ENCODE data around the gene ASB3.

Gene ASB3

DNA sequence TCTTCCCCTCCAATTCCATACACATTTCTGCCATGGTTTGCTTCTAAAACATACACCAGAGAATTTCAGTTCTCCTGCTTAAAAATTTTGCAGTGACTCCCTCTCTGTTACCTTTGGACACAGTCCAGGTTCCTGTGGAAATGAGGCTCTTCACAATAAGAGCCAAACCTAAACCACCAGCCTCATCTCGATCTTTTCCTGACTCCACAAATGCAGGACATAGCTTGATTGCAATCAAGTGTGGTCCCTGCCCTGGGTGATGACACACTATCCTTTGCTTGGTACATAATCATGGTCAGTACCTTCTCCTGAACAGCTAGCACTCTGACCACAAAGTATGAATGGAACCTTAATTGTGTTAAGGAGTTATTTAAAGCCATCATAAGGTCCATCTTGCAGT is 154.0 kb downstream of the ASB3 start:
- no peaks in the 10 kb centered on the region for H3K4me1 Mint-ChIP-seq
- H3K27me3 Mint-ChIP-seq = peaks cover 3% of the 10 kb centered on the region
- CTCF ChIA-PET = no interaction called here
- no peak overlapping the region for H3K4me3 Mint-ChIP-seq
- no peak for DNase-seq
- no peaks in the 10 kb centered on the region for H3K36me3 Mint-ChIP-seq
- no peaks in the 10 kb centered on the region for H3K9me3 Mint-ChIP-seq
- H3K27ac Mint-ChIP-seq = no peak overlapping the region

DNA sequence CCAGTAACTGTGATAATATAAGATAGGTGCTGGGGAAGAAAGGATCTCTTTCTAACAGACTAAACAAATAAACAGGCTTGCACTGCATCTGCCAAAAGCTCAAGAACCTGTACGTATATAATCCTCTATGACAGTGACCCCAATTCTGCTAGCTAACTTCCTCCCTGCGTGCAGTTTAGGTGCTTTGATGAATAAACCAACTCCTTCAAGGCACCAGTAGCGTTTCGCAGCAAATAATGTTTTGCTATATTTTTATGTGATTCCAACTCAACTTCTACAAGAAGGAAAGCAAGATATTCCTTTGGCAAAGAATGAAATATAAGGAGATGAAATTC is 154.7 kb downstream of the ASB3 start:
- no peaks in the 10 kb centered on the region for H3K4me1 Mint-ChIP-seq
- peaks cover 3% of the 10 kb centered on the region for H3K27me3 Mint-ChIP-seq
- no peak overlapping the region for H3K27ac Mint-ChIP-seq
- DNase-seq = no peak
- no peak overlapping the region for H3K4me3 Mint-ChIP-seq
- no peaks in the 10 kb centered on the region for H3K36me3 Mint-ChIP-seq
- CTCF ChIA-PET = no interaction called here
- H3K9me3 Mint-ChIP-seq = no peaks in the 10 kb centered on the region

DNA sequence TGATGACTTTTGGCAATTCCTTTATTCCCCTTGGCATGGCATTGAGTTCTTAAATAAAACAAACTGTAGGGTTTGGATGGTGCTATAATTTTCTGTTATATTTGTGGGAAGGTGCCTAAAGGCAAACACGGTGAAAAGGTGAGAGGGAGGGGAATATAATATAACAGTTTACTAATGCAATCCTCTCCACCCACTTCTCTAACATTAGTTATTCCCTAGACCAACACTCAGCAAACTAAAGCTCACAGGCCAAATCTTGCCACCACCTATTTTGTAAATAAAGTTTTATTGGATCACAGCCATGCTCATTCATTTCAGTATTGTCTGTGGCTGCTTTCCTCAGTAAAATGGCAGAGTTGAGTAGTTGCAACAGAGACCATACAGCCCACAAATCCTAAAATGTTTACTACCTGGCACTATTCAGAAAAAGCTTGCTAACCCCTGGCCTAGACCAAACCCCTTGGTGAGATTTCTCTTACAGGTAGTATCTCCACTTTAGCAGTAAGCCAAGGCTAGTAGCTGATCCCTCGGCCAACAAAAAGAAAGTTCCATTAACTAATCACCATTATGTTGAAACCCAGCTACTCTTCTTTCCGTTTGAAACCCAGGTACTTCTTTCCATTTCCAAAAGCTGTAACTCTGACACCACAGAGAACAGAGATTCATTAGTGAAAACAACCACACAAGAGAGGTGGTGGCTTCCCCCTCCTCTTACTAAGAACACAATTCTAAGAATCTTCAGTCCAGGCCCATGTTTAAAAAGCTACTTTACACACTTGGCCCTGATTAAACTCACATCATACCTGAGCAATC is 155.2 kb downstream of the ASB3 start:
- CTCF ChIA-PET = no interaction called here
- Mint-ChIP-seq H3K9me3 (no peaks in the 10 kb centered on the region), H3K36me3 (no peaks in the 10 kb centered on the region), H3K4me3 (no peak overlapping the region), H3K4me1 (no peaks in the 10 kb centered on the region), H3K27me3 (peaks cover 3% of the 10 kb centered on the region), H3K27ac (no peak overlapping the region)
- no peak for DNase-seq

DNA sequence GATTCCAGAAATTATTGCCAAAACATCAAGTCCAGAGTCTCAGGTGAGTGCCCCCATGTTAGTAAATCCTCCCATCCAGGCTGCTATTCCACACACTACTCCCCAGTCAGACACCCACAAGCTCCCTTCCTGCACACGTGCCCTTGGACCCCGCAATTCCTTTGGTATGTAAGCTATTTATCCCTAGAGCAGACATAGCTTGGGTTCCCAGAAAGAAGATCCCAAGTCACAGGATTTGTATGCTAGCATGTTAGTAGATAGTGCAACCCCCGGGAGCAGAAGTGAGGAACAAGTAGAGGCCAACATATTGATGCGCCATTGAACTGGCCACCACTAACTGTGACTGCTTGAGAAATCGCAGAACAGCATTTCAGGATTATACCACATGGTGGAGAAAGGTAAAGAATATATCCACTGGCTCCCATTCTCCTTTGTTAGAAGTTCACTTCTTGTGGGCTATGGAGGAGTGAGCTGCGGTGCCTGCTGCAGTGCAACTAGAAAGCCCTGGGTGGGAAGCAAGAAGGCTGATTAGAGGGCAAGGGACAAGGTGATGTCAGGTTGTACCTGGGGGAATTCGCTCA is 156.6 kb downstream of the ASB3 start:
- CTCF ChIA-PET = no interaction called here

DNA sequence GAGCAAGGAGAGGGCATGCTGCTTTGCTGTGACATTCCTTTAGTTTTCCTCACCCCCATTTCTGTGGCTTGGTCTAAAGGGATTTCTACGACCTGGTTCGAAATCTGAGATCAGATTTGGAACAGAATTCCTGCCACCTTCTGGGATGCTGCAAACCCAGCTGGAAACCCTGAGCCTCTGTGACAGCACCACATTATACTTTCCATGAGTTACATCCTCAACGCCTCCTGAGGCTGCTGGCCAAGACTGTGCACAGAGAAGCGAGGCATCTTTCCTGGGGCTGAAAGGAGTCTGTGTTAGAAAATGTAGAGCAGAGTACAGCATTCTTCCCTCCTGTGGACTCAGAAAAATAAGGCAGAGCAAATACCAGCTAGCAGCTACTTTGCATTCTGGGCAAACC is 157.3 kb downstream of the ASB3 start:
- peaks cover 3% of the 10 kb centered on the region for H3K27me3 Mint-ChIP-seq
- H3K4me1 Mint-ChIP-seq = no peaks in the 10 kb centered on the region
- H3K27ac Mint-ChIP-seq = no peak overlapping the region
- no peak overlapping the region for H3K4me3 Mint-ChIP-seq
- CTCF ChIA-PET = no interaction called here
- H3K9me3 Mint-ChIP-seq = no peaks in the 10 kb centered on the region
- no peak for DNase-seq
- H3K36me3 Mint-ChIP-seq = no peaks in the 10 kb centered on the region

More for the DNA sequence above, 156.6 kb downstream of the ASB3 start:
- H3K27me3 Mint-ChIP-seq = peaks cover 3% of the 10 kb centered on the region
- no peak overlapping the region for H3K4me3 Mint-ChIP-seq
- H3K4me1 Mint-ChIP-seq = no peaks in the 10 kb centered on the region
- no peaks in the 10 kb centered on the region for H3K9me3 Mint-ChIP-seq
- H3K27ac Mint-ChIP-seq = no peak overlapping the region
- no peaks in the 10 kb centered on the region for H3K36me3 Mint-ChIP-seq
- no peak for DNase-seq

DNA sequence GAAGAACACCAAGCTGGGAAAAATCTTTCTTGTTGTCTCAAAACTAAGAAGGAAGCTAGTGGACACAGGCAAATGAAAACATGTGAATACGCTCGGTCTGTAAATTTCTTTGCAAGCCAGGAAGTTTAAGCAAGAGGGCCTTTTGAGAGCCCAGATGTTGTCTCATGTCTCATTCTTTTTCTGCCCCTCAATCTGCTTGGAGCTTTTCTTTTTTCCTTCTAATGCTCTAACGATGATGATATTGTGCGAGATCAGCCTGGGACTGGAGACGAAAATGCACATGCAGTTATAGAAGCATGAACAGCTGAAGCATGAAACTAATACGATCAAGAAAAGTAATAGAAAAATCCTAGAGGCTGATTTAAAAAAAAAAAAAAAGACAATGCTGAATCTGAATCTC is 157.8 kb downstream of the ASB3 start:
- DNase-seq = no peak
- Mint-ChIP-seq H3K9me3 (no peaks in the 10 kb centered on the region), H3K4me1 (no peaks in the 10 kb centered on the region), H3K36me3 (no peaks in the 10 kb centered on the region), H3K4me3 (no peak overlapping the region), H3K27ac (no peak overlapping the region), H3K27me3 (peaks cover 3% of the 10 kb centered on the region)
- CTCF ChIA-PET = no interaction called here

DNA sequence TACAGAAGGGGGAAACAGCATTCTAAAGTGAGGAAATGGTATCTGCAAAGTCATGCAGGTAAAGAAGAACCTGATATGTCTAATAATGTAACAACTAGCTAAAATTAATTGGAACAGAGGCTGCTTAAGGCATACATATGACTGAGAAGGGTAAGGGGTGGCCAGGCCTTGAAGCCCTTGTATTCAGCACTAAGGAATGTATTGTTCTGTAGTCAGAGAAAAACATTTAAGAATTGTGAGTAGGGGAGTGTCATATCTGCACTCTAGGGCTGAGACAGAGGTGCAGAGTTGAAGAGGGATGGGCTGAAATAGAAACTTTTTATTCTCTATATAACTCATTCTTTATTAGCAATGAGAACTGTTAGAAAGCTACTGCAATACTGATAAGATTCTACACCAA is 164.6 kb downstream of the ASB3 start:
- Mint-ChIP-seq H3K27me3 (no peaks in the 10 kb centered on the region), H3K4me1 (no peaks in the 10 kb centered on the region), H3K9me3 (no peaks in the 10 kb centered on the region), H3K4me3 (no peak overlapping the region), H3K36me3 (no peaks in the 10 kb centered on the region), H3K27ac (no peak overlapping the region)
- CTCF ChIA-PET = no interaction called here
- no peak for DNase-seq

DNA sequence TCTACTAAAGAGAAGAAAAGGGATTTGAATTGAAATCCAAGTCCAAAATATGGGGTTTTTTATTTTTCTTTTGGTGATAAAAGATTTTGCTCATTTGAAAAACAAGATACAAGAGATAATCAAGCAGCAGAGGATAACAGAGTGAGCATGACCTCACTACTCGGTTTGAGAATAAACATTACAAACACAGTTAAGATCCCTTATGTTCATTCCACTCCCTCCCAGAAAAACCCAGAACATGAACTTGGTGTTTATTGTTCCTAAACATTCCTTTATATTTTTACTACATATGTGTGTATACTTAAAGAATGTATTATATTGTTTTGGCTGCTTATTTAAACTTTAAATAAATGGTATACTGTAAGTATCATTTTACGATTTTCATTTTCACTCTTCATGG is 165.8 kb downstream of the ASB3 start:
- no peak for DNase-seq
- Mint-ChIP-seq H3K27ac (no peak overlapping the region), H3K4me1 (no peaks in the 10 kb centered on the region), H3K4me3 (no peak overlapping the region), H3K9me3 (no peaks in the 10 kb centered on the region), H3K27me3 (no peaks in the 10 kb centered on the region), H3K36me3 (no peaks in the 10 kb centered on the region)
- CTCF ChIA-PET = no interaction called here
